Measurements from ENCODE around the gene CAPN13.

The CAPN13 gene

GRCh38 chr2:30802611-30803010 lies 4.6 kb downstream of the CAPN13 start:
- no peak overlapping the region for H3K4me2 ChIP-seq
- TF ChIP-seq CTCF (conservative IDR thresholded peaks at IDR 0.05; ENCODE audit: low read depth, low read length), result no peak
- no peaks in the 10 kb centered on the region for H3K79me2 ChIP-seq (ENCODE audit: insufficient read depth, low read depth)
- H3K9ac ChIP-seq, result no peak overlapping the region
- no peaks in the 10 kb centered on the region for H3K36me3 ChIP-seq (ENCODE audit: insufficient read depth)
- H3K27me3 ChIP-seq (ENCODE audit: insufficient read depth, low read depth), result no peaks in the 10 kb centered on the region
- no peaks in the 10 kb centered on the region for H4K20me1 ChIP-seq (ENCODE audit: insufficient read depth)
- H3K4me3 ChIP-seq (IDR thresholded peaks at IDR 0.05; ENCODE audit: insufficient read depth, low read depth, low read length), result no peak overlapping the region
- H3K27ac ChIP-seq, result no peak overlapping the region
- no peaks in the 10 kb centered on the region for H3K4me1 ChIP-seq (ENCODE audit: low read depth, poor library complexity, severe bottlenecking)
- no peak overlapping the region for H2AFZ ChIP-seq (ENCODE audit: low read depth)

GRCh38 chr2:30801821-30802455 lies 5.3 kb downstream of the CAPN13 start:
- no peaks in the 10 kb centered on the region for H3K27me3 ChIP-seq (ENCODE audit: insufficient read depth, low read depth)
- no peak overlapping the region for H3K4me3 ChIP-seq (IDR thresholded peaks at IDR 0.05; ENCODE audit: insufficient read depth, low read depth, low read length)
- no peaks in the 10 kb centered on the region for H3K79me2 ChIP-seq (ENCODE audit: insufficient read depth, low read depth)
- no peak for TF ChIP-seq CTCF (conservative IDR thresholded peaks at IDR 0.05; ENCODE audit: low read depth, low read length)
- H3K9ac ChIP-seq, result no peak overlapping the region
- H3K4me1 ChIP-seq (ENCODE audit: low read depth, poor library complexity, severe bottlenecking), result no peaks in the 10 kb centered on the region
- H4K20me1 ChIP-seq (ENCODE audit: insufficient read depth), result no peaks in the 10 kb centered on the region
- no peak overlapping the region for H2AFZ ChIP-seq (ENCODE audit: low read depth)
- no peaks in the 10 kb centered on the region for H3K36me3 ChIP-seq (ENCODE audit: insufficient read depth)
- no peak overlapping the region for H3K27ac ChIP-seq
- H3K4me2 ChIP-seq, result no peak overlapping the region

GRCh38 chr2:30800159-30800558 lies 7.1 kb downstream of the CAPN13 start:
- no peaks in the 10 kb centered on the region for H3K4me1 ChIP-seq (ENCODE audit: low read depth, poor library complexity, severe bottlenecking)
- no peak overlapping the region for H3K9ac ChIP-seq
- no peak overlapping the region for H3K4me2 ChIP-seq
- no peaks in the 10 kb centered on the region for H3K27me3 ChIP-seq (ENCODE audit: insufficient read depth, low read depth)
- no peaks in the 10 kb centered on the region for H4K20me1 ChIP-seq (ENCODE audit: insufficient read depth)
- no peaks in the 10 kb centered on the region for H3K79me2 ChIP-seq (ENCODE audit: insufficient read depth, low read depth)
- no peak overlapping the region for H2AFZ ChIP-seq (ENCODE audit: low read depth)
- H3K4me3 ChIP-seq (IDR thresholded peaks at IDR 0.05; ENCODE audit: insufficient read depth, low read depth, low read length), result no peak overlapping the region
- TF ChIP-seq CTCF (conservative IDR thresholded peaks at IDR 0.05; ENCODE audit: low read depth, low read length), result no peak
- H3K27ac ChIP-seq, result no peak overlapping the region
- H3K36me3 ChIP-seq (ENCODE audit: insufficient read depth), result no peaks in the 10 kb centered on the region

GRCh38 chr2:30799366-30799765 lies 7.9 kb downstream of the CAPN13 start:
- Histone ChIP-seq H3K27ac (no peak overlapping the region), H3K9ac (no peak overlapping the region)

More at GRCh38 chr2:30799366-30799765, 7.9 kb downstream of the CAPN13 start:
- Histone ChIP-seq H3K4me2 (no peak overlapping the region), H3K36me3 (ENCODE audit: insufficient read depth) (no peaks in the 10 kb centered on the region), H3K79me2 (ENCODE audit: insufficient read depth, low read depth) (no peaks in the 10 kb centered on the region), H3K4me3 (IDR thresholded peaks at IDR 0.05; ENCODE audit: insufficient read depth, low read depth, low read length) (no peak overlapping the region), H2AFZ (ENCODE audit: low read depth) (no peak overlapping the region), H3K4me1 (ENCODE audit: low read depth, poor library complexity, severe bottlenecking) (no peaks in the 10 kb centered on the region), H4K20me1 (ENCODE audit: insufficient read depth) (no peaks in the 10 kb centered on the region), H3K27me3 (ENCODE audit: insufficient read depth, low read depth) (no peaks in the 10 kb centered on the region)
- TF ChIP-seq CTCF (conservative IDR thresholded peaks at IDR 0.05; ENCODE audit: low read depth, low read length), result no peak

All from KMS-11 (cell line).